ENCODE measurements around the gene EML1.

Gene EML1

GRCh38 chr14:99840265-99840664, 47.1 kb downstream of the EML1 start:
- TF ChIP-seq ZFX (IDR thresholded peaks at IDR 0.05) (no peak), CTCF (conservative IDR thresholded peaks at IDR 0.05) (no peak)

GRCh38 chr14:99840774-99841305, 47.6 kb downstream of the EML1 start:
- no peak overlapping the region for H3K27ac ChIP-seq
- TF ChIP-seq ZFX (IDR thresholded peaks at IDR 0.05) (no peak), CTCF (conservative IDR thresholded peaks at IDR 0.05) (no peak)

More at GRCh38 chr14:99840265-99840664, 47.1 kb downstream of the EML1 start:
- no peak overlapping the region for H3K27ac ChIP-seq

GRCh38 chr14:99841436-99842071, 48.3 kb downstream of the EML1 start:
- H3K27ac ChIP-seq = no peak overlapping the region
- no peak for TF ChIP-seq CTCF (conservative IDR thresholded peaks at IDR 0.05)
- no peak for TF ChIP-seq ZFX (IDR thresholded peaks at IDR 0.05)

GRCh38 chr14:99842141-99842540, 48.9 kb downstream of the EML1 start:
- no peak overlapping the region for H3K27ac ChIP-seq
- TF ChIP-seq CTCF (conservative IDR thresholded peaks at IDR 0.05) (no peak), ZFX (IDR thresholded peaks at IDR 0.05) (no peak)

- TF ChIP-seq CTCF (conservative IDR thresholded peaks at IDR 0.05) (no peak), ZFX (IDR thresholded peaks at IDR 0.05) (no peak)
- no peak overlapping the region for H3K27ac ChIP-seq
Observed at GRCh38 chr14:99846808-99847207, 53.6 kb downstream of the EML1 start.

GRCh38 chr14:99850709-99851108, 57.5 kb downstream of the EML1 start:
- H3K27ac ChIP-seq = no peak overlapping the region
- no peak for TF ChIP-seq ZFX (IDR thresholded peaks at IDR 0.05)

- TF ChIP-seq CTCF (conservative IDR thresholded peaks at IDR 0.05) = no peak
- TF ChIP-seq ZFX (IDR thresholded peaks at IDR 0.05) = no peak
- H3K27ac ChIP-seq = no peak overlapping the region
Observed at GRCh38 chr14:99852578-99852977, 59.4 kb downstream of the EML1 start.

GRCh38 chr14:99853206-99853605, 60.0 kb downstream of the EML1 start:
- TF ChIP-seq CTCF (conservative IDR thresholded peaks at IDR 0.05) (no peak), ZFX (IDR thresholded peaks at IDR 0.05) (no peak)

More at GRCh38 chr14:99853206-99853605, 60.0 kb downstream of the EML1 start:
- H3K27ac ChIP-seq = no peak overlapping the region

All from C4-2B (cell line).